Body of pancreas (tissue), 4 donors: Measurements from ENCODE around the gene NPR1.

ENCODE experiments used
- CTCF ChIP-seq, 7 experiments: fragments of 450-650 bp in 4 of 7; fragments of 200-600 bp in 3 of 7; sonication (generic) in 3 of 7; IDR thresholded peaks; one replicate each; pipeline ENCODE4 v1.5.1; 2016 to 2019; ENCODE audit warnings: antibody characterized with exemption in 7 of 7
- POLR2A ChIP-seq, 3 donors: fragments of 450-650 bp; IDR thresholded peaks; one replicate each; pipeline ENCODE4 v1.6.1; 2016; ENCODE audit warnings: antibody characterized with exemption in 3 of 3, mild to moderate bottlenecking in 2 of 3

GRCh38 chr1:153688276-153688675 lies 9.8 kb downstream of the NPR1 start:
- TF ChIP-seq CTCF (IDR thresholded peaks at IDR 0.05) (no peak), POLR2A (IDR thresholded peaks at IDR 0.05) (no peak)
